NOMO-1 treated with dmso at 0.1 percent for 144 hours (cell line): ENCODE data around the gene CALM1.
"Not testable (repeated sequence)": the region's sequence is repeated elsewhere in the genome, so short reads cannot be mapped to it uniquely, and the experiment has no call there.

Source experiments
- DNase-seq: peaks from one replicate; lab custom pipeline; 2025; ENCODE audit not compliant: unreplicated experiment; lab: John Stamatoyannopoulos, UW

CALM1 gene

DNA sequence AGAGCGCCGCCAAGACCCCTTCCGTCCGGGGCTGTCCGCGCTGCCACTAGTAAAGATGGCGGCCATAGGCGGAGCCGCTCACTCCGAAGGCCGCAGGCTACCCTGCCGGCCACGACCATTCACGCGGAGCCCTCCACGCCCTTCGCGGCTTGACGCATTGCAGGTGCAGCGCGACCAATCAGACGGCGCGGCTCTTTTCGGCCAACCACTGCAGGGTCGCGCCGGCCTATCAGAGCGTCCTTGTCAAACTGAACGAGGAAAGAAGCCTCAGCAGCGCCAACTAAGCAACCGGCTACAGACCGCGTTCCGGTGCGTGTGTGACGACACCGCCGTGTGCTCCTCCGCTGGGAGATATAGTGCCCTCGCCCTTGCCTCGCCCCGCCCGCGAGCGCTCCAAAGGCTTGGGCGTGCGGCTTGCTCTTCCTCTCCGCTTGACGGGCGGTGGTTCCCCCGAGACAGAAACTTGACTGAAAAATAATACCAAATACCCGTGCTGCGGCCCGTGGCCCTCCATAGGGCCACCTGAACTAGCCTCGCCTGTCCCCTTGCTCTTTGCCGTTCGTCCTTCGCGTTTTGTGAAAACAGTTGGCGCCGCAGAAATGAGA lies 13.6 kb upstream of the CALM1 start:
- DNase-seq: peak; percentile 97

DNA sequence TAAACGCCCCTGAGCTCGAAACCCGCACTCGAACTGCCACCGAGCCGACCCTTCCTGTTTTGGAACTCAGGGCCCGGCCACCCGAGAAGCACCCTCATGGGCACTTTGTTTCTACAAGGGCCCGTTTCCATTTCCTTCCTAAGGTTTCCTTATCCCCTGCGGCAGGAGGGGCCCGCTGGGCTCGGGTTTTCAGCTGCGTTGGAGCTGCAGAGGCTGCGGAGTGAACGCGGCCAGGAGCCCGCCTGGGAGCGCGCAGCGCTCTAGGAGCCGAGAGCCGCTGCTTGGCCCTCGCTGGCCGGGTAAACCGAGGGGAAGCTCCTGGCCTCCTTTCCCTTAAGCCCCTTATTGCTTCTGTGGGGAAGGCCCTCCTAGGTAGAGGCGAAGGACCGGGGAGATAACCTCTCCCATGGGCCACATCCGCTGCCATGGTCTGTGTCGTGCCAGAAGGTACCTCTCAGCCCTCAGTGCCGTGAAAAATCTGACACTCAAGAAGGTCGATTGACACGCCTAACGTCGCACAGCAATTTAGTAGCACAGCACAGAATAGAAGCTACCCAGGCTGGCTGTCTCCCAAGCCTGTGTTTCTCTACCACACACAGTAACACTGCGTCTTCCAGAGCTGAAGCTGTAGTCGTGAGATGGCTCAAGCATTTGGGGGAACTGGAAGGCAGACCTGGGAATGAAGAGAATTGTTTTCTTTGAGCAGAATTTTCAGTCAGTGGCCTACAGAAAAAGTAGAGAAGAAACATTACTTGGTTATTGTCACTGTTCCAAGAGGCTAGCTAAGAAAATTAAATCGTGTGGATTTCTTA lies 12.9 kb upstream of the CALM1 start:
- peak; percentile 63 for DNase-seq

DNA sequence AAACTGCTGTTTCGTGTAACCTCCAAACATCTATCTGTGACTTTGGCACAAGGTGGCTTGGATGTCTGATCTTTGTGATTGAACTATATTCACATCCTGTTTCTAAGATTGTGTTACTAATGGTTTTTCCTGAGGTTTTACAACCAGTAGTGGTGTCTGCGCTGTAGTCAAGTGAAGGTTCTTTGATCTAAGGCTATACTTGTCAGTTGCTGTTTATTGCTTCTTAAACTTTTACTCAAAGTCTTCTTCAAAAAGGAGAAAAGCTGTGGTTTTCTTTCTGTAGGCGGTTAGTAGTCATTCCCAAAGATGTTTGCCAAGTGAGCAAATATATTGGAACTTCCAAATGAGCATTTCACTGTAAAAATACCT lies 12.3 kb upstream of the CALM1 start:
- DNase-seq: no peak

DNA sequence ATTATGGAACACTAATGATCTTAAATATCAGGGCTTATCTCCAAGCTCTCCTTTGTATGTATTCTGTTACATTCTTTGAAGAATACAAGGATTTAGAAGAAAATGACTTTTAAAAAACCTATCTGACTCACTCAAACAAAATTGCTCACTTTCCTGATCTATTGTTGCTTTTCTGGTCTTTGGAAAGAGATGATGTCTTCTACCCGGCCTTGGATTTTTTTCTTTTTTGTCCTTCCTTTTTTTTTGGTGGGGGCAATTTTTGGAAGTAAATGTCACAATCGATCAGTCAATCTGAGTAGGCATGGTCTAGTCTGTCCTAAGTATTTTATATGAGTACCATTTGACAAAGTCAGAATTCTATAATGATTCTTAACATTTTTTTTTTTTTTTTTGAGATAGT lies 10.5 kb upstream of the CALM1 start:
- DNase-seq: no peak

DNA sequence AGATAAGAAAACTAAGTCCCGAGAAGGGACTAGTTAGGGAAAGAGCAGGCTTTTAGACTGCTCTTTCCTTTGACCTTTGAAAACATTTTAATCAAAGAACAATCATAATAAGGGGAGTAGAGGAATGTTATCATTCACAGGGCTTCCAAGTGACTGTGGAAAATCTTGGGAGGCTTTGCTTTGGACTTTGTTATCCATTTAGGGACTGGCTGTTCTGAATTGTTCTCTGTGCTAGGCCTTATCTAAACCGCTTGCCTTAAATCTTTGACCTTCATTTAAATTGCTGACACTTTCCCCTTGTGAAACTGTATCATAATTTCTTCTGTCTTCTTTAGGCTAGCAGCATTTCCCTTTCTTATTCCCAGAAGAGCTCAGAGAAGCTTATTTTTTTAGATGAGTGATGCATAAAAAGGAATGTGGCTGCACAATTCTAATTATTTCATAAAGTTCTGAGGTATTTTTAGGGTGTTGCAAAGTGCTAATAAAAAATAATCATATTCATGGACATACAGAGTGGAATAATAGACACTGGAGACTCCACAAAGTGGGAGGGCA lies 9.5 kb upstream of the CALM1 start:
- DNase-seq: no peak

DNA sequence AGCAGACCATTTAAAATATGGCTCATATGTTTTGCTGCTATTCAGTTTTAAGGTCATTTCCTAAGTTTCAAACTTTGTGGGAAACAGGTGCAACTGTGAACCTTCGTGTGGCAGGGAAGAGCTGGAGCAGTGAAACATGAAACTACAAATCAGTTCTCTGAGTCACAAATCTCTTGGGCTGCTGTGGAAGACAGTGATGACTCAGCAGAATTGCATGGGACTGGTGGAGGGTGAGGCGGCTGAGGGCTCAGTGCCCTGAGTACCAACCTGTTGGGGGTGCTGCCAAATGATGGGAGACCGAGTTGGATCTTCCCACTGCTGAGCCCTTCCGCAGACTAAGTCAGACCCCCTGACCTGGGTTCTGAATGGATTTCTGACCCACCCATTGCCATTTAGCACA lies 8.4 kb upstream of the CALM1 start:
- DNase-seq: no peak

DNA sequence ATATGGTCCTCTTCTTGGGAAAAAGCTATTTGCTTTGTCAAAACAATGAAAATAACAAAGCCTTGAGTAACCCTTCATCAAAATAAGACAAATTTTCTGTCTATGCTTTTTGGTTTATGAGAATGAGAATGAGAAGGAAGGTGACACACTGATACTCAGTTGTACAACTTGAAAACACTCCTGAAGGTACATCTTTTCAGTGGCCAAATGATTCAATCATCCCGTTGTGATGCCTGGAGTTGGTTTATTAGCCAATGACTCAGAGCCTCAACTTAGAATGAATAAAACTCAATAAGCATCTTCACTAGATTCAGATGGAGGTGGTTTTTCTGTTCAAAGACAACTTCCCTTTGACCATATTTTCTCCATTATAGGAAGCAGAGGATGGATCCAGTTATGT lies 7.8 kb upstream of the CALM1 start:
- no peak for DNase-seq

DNA sequence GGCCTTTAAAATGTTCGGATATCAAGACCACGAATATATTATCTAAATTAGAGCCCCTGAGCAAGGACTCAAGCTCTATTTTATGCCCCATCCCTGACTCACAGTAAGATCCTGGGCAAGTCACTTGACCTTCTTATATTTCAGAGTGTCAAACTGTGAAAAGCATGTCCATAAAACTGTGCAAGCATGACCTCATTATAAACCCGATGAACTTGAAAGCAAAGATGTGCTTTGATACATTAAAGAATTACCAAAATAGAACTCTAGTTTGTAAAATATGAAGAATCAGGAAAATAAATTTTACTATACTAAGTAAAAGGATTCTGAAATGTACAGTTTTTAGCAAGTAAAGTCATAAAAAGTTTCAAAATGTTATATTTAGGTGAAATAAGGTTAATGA lies 2.9 kb upstream of the CALM1 start:
- DNase-seq: no peak

DNA sequence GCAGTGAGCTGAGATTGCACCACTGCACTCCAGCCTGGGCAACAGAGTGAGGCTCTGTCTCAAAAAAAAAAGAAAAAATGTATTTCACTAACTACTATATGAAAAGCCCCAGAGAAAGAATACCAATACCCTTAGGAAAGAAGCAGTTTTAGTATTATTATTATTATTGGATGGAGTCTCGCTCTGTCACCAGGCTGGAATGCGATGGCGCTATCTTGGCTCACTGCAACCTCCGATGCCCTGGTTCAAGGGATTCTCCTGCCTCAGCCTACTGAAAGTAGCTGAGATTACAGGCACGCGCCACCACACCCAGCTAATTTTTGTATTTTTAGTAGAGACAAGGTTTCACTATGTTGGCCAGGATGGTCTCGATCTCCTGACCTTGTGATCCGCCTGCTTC lies 2.0 kb upstream of the CALM1 start:
- not testable (repeated sequence) for DNase-seq

DNA sequence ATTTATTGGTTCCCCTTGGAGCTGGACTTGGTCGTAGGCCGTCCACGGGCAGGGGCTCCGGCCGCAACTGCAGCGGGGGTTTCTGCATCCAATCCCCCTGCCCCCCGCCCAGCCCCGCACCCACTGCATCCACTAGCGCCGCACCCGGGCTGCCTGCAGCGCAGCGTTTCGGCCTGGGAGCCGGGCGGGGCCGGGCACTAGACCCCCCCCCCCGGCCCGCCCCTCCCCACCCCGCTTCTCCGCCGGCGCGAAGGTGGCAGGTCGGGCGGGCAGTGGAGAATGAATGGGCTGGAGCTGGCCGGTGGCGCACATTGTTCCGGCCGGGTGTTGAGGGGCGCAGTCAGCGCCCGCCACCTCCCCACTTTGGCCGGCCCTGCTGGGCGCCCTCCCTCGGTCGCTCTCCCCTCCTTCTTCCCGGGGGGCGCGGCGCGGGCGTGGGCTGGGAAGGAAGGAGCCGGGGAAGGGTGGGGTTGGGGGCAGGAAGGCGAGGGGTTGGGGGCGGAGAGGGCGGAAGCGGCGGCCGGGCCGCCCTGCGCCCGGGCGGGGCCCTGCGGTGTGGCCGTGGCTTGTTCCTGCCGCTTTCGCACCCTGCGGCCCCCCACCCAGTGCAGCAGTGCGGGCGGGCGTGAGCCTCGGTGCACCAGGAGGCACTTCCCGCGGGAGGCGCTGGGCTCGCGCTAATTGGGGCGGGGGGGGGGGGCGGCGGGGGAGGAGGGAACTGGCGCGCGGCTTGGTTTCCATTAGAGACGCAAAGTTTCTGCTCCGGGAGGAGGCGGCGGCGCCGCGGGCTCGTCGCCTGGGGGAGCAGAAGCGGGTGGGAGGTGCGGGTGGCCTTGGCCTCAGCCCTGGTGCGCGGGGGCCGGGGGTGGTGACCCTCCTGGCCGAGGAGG lies 841 bp downstream of the CALM1 start:
- peak; percentile 53 for DNase-seq

DNA sequence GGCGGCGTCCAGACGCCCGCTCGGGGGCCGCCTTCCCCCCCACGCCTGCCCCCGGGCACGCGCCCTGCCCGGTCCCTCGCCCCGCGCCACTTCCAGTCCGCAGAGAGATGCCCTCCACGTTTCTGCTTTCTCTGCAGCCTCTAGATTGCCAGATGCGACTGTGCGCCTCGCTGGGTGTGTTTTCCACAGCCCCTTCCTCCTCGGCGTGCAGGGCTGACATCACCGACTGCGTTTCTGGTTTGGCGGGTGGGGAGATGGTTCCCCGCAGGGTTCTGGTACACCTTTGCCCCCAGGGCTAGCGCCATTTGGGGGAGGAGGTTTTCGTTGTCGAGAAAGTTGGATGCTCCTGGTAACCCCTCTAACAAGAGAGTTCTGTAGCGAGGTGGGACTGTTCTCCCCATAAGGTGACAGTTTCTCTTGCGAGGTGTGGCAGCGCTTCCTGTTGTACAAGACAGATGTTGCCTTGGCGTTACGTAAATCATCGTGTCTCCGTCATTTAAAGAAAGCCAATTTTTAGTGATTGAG lies 1.5 kb downstream of the CALM1 start:
- peak; percentile 28 for DNase-seq

DNA sequence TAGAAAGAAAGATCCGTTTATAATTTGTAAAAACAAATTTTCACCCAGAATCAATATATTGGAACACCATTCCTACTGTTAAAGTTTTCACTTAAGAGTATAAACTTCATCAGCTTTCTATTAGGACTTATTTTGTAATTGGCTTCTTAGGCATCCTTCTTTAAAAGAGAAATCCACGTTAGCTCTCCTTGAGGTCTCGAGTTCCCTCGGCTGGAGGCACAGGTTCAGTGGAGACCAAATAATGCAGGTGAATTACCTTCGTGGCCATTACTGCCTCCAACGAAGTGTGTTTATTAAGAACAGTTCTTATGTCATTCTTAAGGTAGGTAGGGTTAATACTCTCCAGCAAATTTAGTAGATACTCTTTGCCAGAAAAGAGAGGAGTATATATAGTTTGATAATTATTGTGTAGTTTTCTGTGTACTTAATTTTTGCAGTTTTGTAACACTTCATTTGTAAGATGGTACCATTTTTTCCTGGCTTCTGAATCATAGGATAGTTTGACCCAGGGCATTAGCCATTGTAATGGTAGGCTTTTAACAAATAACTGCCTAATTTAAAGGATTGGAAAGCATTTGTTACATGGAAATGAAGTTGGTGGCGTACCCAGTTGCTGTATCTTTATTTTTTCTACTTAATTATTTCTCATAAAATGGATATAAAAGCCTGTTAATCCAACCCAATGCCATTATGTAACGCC lies 2.2 kb downstream of the CALM1 start:
- DNase-seq: no peak

DNA sequence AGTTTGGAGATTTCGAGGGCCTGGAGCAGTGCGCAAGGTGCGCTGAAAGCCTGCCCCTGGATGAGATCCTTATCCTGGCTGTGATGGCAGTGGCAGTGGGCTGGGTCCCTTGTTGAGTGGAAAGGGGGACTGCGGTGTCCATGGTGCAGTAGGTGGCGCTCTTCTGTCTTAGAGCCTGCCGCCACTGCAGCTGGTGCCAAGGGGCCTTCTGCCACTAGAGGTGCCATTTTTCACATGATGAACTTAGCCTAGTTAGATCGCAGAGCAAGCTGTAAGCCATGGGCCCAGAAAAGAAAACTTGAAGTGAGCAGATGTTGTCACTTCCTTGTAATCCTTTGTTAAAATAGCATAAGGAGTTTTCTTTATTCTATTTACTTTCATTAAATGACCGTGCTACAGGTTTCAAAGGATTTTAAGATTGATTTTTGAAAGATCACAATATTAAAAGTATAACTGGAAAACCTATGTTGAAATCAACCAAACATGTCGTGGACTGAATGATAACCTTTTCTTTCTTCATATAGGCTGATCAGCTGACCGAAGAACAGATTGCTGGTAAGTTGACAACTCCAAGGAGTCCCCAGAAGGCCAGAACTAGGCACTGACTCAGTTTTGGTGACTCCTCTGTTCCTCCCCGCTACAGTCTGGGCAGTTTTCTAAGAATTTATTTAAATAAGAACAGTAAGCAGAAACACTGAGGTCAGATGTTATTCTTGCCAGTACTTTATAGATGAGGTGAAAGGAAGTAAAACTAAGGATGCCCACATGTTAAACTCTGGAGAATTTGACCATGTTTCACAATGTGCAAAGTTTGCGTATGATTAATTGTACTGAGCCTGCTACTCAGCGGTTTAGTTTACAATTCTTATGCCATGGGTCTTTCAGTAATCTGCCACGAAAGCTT lies 3.0 kb downstream of the CALM1 start:
- DNase-seq: peak; percentile 84

DNA sequence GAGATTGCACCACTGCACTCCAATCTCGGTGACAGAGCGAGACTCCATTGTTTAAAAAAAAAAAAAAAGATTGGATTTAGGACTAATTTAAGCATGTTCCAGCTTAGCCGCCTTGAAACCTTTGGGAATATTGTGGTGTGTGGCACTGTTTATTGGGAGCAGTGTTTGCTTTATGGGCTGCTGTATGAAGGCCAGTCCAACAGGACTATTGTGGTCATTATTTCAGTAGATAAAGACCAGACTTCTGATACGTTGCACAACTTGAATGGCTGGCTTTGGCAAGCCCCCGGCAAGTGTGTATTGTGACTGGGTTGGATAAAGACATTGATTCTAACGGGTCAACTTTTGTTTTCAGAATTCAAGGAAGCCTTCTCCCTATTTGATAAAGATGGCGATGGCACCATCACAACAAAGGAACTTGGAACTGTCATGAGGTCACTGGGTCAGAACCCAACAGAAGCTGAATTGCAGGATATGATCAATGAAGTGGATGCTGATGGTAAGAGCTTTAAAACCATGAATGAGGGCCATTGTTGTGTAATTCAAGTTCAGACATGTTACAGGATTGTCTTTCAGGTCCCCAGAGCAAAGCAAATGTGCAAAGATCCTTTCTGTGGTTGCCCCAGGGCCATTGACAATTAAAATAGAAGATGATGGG lies 4.2 kb downstream of the CALM1 start:
- no peak for DNase-seq

DNA sequence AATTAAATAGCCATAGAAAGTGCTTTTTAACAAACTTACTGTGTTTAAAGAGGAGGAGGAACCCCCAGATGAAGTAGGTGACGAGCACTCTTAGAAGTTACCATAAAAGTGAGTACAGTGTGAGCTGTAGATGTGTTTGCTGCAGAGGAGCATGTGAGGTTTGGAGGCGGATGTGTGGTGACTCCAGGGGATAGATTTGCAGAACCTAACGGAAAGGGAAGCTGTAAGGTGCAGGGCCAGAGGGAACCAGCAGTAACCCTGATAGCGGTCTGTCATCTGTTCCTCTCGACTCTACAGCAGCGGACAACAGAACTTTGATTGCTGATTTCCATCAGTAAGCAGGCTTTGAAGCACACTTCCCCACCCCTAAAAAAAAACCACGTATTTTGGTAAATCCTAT lies 5.2 kb downstream of the CALM1 start:
- DNase-seq: no peak

DNA sequence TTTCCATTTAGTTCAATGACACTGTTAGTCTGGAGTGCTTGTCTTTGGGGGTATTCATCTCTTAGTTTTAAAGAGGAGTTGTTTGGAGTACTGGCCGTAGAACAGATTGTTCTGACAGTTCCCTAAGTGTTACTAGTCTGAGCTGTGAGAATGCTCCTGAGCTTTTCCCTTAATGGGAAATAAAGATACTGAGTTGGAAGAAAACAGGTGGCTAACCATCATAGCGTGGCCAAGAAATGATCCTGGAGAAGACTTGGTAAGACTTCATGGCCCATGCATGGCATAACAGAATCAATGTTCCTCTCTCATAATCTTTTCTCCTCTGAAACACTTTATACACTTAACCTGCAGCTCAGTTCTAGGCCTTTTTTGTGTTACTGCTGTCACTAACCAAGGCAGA lies 6.2 kb downstream of the CALM1 start:
- no peak for DNase-seq

DNA sequence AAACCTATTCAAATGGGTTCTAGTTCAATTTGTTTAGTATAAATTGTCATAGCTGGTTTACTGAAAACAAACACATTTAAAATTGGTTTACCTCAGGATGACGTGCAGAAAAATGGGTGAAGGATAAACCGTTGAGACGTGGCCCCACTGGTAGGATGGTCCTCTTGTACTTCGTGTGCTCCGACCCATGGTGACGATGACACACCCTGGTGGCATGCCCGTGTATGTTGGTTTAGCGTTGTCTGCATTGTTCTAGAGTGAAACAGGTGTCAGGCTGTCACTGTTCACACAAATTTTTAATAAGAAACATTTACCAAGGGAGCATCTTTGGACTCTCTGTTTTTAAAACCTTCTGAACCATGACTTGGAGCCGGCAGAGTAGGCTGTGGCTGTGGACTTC lies 8.3 kb downstream of the CALM1 start:
- no peak for DNase-seq

DNA sequence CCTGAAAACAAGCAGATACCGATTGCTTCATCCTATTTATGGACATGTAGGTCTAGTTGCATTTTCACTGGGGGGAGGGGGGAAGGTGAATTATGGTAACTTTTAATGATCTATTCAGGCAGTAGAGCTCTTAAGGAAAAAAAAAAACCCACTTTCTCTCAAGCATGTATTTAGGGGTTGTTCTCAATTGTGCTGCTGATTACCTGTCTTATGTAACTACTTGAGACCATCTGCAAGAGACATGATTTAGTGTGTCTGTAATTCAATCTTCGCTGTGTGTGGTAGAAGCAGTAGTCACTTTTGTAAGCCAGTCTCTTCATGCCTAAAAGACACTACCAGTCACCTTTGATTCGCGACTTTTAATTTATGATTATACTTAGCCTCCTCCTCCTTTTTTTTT lies 8.9 kb downstream of the CALM1 start:
- DNase-seq: no peak

DNA sequence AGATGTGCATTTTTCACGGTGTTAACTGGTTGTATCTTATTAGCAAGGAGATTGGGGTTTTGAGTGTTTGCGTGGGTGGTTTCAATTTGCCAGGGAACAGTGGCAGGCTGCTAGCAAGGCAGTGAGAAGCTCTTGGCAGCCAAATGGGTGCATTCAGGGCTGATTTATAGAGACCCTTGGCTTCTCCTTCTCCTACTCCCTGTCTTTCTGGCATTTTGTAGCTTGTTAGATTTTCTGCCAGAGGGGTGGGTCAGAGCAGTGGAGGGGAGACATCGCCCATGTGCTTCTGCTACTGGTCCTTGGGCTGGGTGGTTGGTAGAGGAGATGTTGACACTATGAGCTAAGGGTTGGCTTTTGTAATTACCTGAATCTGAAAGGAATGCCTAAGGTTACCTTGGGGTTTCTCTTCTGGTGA lies 9.6 kb downstream of the CALM1 start:
- DNase-seq: no peak
